Measurements from ENCODE around the gene NCOA3.
A peak's percentile ranks its signal among the peaks of the same experiment; 100 is the strongest.
"Not testable (repeated sequence)": the region's sequence is repeated elsewhere in the genome, so short reads cannot be mapped to it uniquely, and the experiment has no call there.

NCOA3 gene

DNA sequence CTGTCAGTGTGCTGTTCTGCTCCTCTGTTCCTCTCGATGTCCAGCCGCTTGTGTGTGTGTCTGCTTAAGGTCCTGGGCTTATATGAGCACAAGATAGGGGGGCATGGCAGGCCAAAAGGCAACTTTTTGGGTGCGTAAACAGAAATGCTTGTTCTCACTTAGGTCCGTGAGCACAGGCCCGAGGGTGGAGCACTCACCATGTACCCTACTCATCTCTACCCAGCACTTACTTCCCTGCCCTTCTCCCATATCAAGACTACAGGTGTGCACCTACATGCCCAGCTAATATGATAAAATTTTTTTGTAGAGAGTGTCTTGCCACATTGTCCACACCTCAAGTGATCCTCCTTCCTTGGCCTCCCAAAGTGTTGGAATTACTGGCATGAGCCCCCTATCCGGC is 34.3 kb downstream of the NCOA3 start:
- DNase-seq (ENCODE audit: low read depth, low spot score), result no peak

DNA sequence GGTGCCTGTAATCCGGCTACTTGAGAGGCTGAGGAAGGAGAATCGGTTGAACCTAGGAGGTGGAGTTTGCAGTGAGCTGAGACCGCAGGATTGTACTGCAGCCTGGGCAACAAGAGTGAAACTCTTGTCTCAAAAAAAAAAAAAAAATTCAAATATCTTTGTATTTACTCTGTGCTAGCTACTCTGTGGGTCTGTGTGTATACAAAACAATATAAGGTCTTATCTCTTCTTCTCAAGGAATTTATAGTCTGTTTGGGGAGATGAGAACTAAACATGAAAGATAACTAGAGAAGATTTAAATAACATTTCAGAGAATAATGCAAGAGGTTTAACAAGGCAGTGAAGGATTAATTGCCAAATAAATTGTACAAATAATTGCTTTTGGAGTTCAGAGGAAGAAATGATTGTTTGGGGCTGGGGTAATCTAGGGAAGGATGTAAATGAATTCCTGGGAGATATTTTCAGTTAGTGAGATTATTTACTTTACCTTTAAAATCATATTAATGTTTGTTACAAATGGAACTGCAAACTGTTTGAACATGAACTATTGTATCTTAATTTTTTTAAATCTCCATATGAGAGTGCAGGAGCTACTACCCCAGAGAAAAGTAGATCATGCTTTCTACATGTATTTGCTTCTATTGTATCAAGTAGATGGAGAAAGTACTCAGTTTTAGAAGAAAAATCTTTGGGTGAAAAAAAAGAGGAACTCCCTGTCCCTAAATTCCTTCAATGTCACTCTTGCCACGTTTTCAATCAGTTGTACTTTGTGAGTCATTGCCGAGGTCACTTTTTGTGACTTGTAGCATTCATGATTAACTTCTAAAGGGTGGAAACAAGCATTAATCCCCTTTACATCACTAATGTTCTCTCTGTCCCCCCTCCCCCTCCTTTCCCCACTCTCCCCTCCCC is 39.0 kb downstream of the NCOA3 start:
- no peak for DNase-seq (ENCODE audit: low read depth, low spot score)

DNA sequence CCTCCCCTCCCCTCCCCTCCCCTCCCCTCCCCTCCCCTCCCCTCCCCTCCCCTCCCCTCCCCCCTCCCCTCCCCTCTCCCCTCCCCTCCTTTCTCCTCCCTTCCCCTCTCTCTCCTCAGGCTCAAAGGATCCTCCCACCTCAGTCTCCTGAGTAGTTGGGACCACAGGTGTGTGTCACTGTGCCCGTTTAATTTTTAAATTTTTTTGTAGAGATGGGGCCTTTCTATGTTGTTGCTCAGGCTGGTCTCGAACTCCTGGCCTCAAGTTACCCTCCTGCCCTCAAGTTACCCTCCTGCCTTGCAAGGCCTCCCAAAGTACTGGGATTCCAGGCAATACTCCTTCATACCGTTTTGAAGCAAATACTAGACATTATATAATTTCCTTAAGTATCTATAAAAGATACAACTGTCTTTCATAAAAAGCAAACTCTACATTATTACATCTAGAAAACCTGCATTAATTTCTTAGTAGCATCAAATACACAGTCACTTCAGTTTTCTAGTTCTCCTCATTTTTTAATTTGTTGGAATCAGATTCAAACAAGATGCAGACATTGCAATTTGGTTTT is 39.8 kb downstream of the NCOA3 start:
- no peak for DNase-seq (ENCODE audit: low read depth, low spot score)

- no peak for DNase-seq (ENCODE audit: low read depth, low spot score)
These were observed 41.3 kb downstream of the NCOA3 start for GRCh38 chr20:47543006-47543431.

- no peak for DNase-seq (ENCODE audit: low read depth, low spot score)
These were observed 42.6 kb downstream of the NCOA3 start for GRCh38 chr20:47544240-47544639.

- no peak for DNase-seq (ENCODE audit: low read depth, low spot score)
These were observed 43.2 kb downstream of the NCOA3 start for GRCh38 chr20:47544852-47545251.

- no peak for DNase-seq (ENCODE audit: low read depth, low spot score)
These were observed 43.8 kb downstream of the NCOA3 start for GRCh38 chr20:47545499-47545898.

- no peak for DNase-seq (ENCODE audit: low read depth, low spot score)
These were observed 44.7 kb downstream of the NCOA3 start for GRCh38 chr20:47546184-47547033.

DNA sequence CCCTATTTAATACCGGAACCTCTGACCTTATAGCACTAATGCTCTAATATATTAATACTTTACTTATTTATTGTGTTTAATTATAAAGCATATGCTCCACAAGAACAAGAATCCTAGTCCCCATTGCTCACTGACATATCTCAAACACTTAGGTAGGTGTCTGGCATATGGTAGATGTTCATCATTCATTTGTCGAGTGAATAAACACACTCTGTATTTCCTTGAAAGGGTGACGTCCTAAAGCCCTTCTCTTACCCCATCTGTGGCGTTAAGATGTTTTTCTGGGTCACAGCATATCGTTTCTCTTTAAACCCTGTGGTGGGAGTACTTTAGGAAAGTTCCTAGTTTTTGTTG is 45.3 kb downstream of the NCOA3 start:
- no peak for DNase-seq (ENCODE audit: low read depth, low spot score)

DNA sequence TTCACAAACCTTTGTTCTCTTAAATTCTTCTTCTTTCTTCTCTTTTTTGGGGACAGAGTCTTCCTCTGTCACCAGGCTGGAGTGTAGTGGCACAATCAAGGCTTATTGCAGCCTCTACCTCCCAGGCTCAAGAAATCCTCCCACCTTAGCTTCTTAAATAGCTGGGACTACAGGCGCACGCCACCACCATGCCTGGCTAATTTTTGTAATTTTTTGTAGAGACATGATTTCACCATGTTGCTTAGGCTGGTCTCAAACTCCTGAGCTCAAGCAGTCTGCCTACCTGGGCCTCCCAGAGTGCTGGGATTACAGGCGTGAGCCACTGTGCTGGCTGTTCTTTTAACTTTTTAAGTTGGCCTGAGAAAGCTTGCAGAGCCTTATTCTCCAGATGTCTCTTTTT is 48.0 kb downstream of the NCOA3 start:
- DNase-seq (ENCODE audit: low read depth, low spot score), result no peak

DNA sequence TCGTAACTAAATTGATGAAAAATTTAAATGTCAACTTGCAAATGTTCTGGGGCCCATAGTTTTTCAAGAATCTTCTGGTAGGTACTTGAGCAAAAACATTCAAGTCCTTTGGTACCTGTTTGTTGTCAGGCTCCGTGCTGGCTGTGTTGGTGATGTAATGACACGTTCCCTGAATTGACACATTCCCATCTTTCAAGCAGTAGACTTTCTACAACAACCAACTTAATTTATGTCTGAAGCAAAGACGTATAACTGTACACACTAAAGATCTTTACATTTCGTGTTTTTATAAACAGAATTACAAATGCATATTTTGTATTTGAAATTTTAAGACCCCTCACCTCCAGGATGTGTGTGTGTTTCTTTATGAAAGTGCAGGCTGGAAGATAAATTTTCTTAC is 49.5 kb downstream of the NCOA3 start:
- no peak for DNase-seq (ENCODE audit: low read depth, low spot score)

GRCh38 chr20:47551841-47552240 is 50.2 kb downstream of the NCOA3 start:
- no peak for DNase-seq (ENCODE audit: low read depth, low spot score)

GRCh38 chr20:47552996-47553395 is 51.3 kb downstream of the NCOA3 start:
- peak; percentile 30 for DNase-seq (ENCODE audit: low read depth, low spot score)

- not testable (repeated sequence) for DNase-seq (ENCODE audit: low read depth, low spot score)
These were observed 52.0 kb downstream of the NCOA3 start for GRCh38 chr20:47553594-47554235.

- not testable (repeated sequence) for DNase-seq (ENCODE audit: low read depth, low spot score)
These were observed 52.6 kb downstream of the NCOA3 start for GRCh38 chr20:47554283-47554682.

GRCh38 chr20:47557218-47557617 is 55.5 kb downstream of the NCOA3 start:
- DNase-seq (ENCODE audit: low read depth, low spot score), result no peak

- DNase-seq (ENCODE audit: low read depth, low spot score), result no peak
These were observed 56.1 kb downstream of the NCOA3 start for GRCh38 chr20:47557791-47558190.

- no peak for DNase-seq (ENCODE audit: low read depth, low spot score)
These were observed 56.8 kb downstream of the NCOA3 start for GRCh38 chr20:47558295-47559066.

DNA sequence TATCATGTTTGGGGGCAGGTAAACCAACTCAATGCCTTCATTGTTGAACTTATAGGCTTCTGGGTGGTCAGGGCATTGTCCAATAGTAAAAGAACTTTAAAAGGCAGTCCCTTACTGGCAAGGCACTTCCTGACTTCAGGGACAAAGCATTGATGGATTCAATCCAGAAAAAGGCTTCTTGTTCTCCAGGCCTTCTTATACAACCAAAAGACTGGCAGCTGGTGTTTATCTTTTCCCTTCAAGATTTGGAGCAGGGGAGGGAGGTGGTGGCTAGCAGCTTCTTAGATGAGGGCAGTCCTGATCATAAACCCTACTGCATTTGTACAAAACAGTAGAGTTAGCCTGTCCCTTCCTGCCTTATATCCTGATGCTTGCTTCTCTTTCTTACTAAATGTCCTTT is 57.5 kb downstream of the NCOA3 start:
- DNase-seq (ENCODE audit: low read depth, low spot score), result no peak

DNA sequence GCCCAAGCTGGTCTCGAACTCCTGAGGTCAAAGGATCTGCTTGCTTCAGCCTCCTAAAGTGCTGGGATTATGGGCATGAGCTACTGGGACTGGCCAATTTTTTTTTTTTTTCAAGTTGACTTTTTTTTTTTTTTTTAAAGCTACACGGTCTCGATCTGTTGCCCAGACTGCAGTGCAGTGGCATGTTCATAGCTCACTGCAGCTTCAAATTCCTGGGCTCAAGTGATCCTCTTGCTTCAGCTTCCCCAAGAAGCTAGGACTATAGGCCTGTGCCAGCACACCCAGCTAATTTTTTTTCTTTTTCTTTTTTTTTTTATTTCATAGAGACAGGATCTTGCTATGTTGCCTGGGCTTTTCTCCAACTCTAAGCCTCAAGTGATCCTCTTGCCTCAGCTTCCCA is 59.5 kb downstream of the NCOA3 start:
- DNase-seq (ENCODE audit: low read depth, low spot score), result no peak

All from ELF-1 (cell line).